Endothelial cell (in vitro differentiated cells): ENCODE data around the gene CCDC9B. TPM values are rescaled to one million over a fixed set of nuclear protein-coding genes. Genes with fewer than 3 reads are reported as not detected.

Source experiments
- DNase-seq: peaks from one replicate; pipeline ENCODE4 v3.0.0; 2021; ENCODE audit warnings: low spot score
- H3K27ac Mint-ChIP-seq: one replicate; pipeline ENCODE4 v1.8.0; 2021; ENCODE audit warnings: mixed read lengths, inconsistent platforms; ENCODE audit not compliant: unreplicated experiment
- H3K27me3 Mint-ChIP-seq: one replicate; pipeline ENCODE4 v1.8.0; 2021; ENCODE audit warnings: mild to moderate bottlenecking, moderate library complexity, mixed read lengths, inconsistent platforms; ENCODE audit not compliant: unreplicated experiment
- H3K36me3 Mint-ChIP-seq: one replicate; pipeline ENCODE4 v1.8.0; 2021; ENCODE audit warnings: mild to moderate bottlenecking, low read depth, mixed read lengths, inconsistent platforms; ENCODE audit not compliant: unreplicated experiment
- H3K4me1 Mint-ChIP-seq: one replicate; pipeline ENCODE4 v1.8.0; 2021; ENCODE audit warnings: mild to moderate bottlenecking, mixed read lengths, inconsistent platforms; ENCODE audit not compliant: unreplicated experiment
- H3K4me3 Mint-ChIP-seq: one replicate; pipeline ENCODE4 v1.8.0; 2021; ENCODE audit warnings: mild to moderate bottlenecking, mixed read lengths, inconsistent platforms; ENCODE audit not compliant: unreplicated experiment
- H3K9me3 Mint-ChIP-seq: one replicate; pipeline ENCODE4 v1.8.0; 2021; ENCODE audit warnings: mixed read lengths, inconsistent platforms; ENCODE audit not compliant: unreplicated experiment
- CTCF ChIP-seq: fragments of 200-600 bp; sonication (generic); IDR thresholded peaks from one replicate; pipeline ENCODE4 v1.5.0; 2021; ENCODE audit warnings: antibody characterized with exemption; ENCODE audit not compliant: unreplicated experiment
- total RNA-seq: library from RNA; stranded (reverse); fragmentation: NEBNext Ultra II Directional; extraction: Animal tissue kit (Norgen Biotek cat#: 25700); gene quantifications from one replicate; pipeline ENCODE4 v1.2.1, GENCODE V29; 2021; ENCODE audit not compliant: unreplicated experiment

The CCDC9B gene
- total RNA-seq, 1 donor from 2014 or later: 0.92 TPM

GRCh38 chr15:40348474-40348870, 7.7 kb upstream of the CCDC9B start:
- peaks cover 3% of the 10 kb centered on the region for H3K27me3 Mint-ChIP-seq
- H3K27ac Mint-ChIP-seq: no peak overlapping the region
- no peaks in the 10 kb centered on the region for H3K9me3 Mint-ChIP-seq
- TF ChIP-seq CTCF: no peak
- no peak overlapping the region for H3K4me3 Mint-ChIP-seq
- H3K4me1 Mint-ChIP-seq: peaks cover 8% of the 10 kb centered on the region
- no peak for DNase-seq
- no peaks in the 10 kb centered on the region for H3K36me3 Mint-ChIP-seq

- Mint-ChIP-seq H3K9me3 (no peaks in the 10 kb centered on the region), H3K4me3 (no peak overlapping the region), H3K4me1 (peaks cover 10% of the 10 kb centered on the region), H3K27ac (peak overlapping the region; percentile 18), H3K27me3 (peaks cover 3% of the 10 kb centered on the region), H3K36me3 (no peaks in the 10 kb centered on the region)
- TF ChIP-seq CTCF: no peak
- DNase-seq: no peak
These were observed 7.1 kb upstream of the CCDC9B start for GRCh38 chr15:40347559-40348473.

- Mint-ChIP-seq H3K27ac (peak overlapping the region; percentile 18), H3K4me3 (no peak overlapping the region), H3K4me1 (peaks cover 10% of the 10 kb centered on the region), H3K36me3 (no peaks in the 10 kb centered on the region), H3K9me3 (no peaks in the 10 kb centered on the region), H3K27me3 (peaks cover 3% of the 10 kb centered on the region)
- TF ChIP-seq CTCF: no peak
- no peak for DNase-seq
These were observed 6.1 kb upstream of the CCDC9B start for GRCh38 chr15:40346579-40347558.

GRCh38 chr15:40345867-40346578, 5.3 kb upstream of the CCDC9B start:
- Mint-ChIP-seq H3K27ac (no peak overlapping the region), H3K27me3 (peaks cover 3% of the 10 kb centered on the region), H3K36me3 (no peaks in the 10 kb centered on the region), H3K9me3 (no peaks in the 10 kb centered on the region), H3K4me1 (peaks cover 10% of the 10 kb centered on the region), H3K4me3 (no peak overlapping the region)
- DNase-seq: no peak
- no peak for TF ChIP-seq CTCF
